NCI-H1930 (cell line): ENCODE results near the gene ACER1.

Experiments
- DNase-seq, 2 experiments: peaks; one replicate each; lab custom pipeline; 2025; lab: John Stamatoyannopoulos, UW

ACER1 gene

DNA sequence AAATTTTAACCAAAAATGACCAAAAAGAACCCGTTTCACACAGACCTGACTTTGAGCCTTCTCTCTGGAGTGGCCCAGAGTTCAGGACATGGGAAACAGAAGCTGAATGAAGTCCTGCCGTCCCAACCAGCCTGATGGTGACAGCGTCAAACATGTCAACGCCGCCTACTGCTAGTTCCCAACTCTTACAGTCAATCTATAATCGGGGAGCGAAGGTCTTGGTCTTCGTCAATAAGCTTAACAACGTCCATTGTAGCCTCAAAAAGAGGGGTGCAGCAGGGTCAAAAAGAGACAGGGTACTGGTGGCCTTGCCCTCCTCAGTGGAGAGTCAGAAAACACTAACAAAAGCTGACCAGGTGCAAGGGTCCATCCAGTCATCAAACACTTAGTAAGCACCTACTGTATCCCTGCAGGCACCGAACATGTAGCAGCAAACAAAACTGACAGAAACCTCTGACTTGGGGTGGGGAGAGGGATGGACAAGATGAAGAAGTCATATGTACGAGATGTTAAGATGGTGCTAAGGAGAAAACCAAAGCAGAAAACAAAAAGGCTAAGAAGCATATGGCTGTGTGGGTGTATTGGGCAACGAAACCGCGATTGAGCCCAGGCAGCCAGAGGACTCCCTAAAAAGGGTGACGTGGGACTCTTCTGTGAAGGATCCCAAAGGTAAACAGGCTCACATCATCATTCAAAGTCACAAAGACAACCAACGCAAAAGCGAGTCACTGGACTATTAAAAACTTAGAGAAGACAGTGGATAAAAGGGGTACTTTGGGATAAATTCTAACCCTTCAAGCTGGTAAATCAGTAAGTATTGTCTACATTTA is 65.6 kb downstream of the ACER1 start:
- no peak for DNase-seq

DNA sequence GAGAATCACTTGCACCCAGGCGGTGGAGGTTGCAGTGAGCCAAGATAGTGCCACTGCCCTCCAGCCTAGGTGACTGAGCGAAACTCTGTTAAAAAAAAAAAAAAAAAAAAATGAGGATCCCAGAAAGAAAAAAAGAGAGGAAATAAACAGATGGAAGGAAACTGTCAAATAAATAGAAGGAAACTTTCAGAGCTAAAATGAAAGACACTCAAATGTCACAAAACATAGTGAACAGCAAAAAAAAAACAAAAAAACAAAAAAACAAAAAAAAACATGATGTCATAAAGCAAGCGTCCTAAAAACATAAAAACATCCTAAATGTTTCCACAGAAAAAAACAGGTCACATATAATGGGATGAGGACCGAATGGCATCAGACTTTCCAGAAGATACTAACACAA is 68.6 kb downstream of the ACER1 start:
- DNase-seq, result no peak

DNA sequence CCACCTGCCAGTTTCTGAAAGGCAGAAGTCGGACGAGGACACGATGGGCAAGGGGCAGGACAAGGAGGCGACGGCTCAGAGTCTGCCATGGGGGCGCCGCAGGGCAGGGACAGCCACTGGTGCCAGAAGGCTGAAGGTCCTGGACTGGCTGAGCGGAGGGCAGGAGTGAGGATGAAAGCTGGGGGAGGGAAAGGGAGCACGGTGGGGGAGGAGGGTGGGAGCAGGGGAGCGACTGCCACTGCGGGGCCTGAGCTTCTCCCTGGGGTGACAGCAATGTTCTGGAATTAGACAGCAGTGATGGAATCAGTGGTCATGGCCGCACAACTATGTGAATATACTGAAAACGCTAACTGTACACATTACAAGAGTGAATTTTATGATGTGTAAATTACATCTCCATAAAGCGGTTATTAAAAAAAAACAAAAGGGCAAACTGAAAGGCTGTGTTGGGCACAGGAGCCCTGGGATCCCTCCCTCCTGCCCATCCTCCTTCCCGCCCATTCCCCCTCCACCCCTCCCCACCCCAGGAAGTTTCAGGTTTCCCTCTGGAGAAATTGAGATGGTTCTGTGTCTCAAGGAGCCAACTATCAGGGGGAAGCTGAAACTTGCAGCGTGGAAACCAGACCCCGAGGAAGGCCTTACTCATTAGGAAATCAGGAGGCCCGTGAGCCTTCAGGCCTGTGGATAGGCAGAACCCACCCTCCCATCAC is 69.5 kb downstream of the ACER1 start:
- DNase-seq, result no peak

DNA sequence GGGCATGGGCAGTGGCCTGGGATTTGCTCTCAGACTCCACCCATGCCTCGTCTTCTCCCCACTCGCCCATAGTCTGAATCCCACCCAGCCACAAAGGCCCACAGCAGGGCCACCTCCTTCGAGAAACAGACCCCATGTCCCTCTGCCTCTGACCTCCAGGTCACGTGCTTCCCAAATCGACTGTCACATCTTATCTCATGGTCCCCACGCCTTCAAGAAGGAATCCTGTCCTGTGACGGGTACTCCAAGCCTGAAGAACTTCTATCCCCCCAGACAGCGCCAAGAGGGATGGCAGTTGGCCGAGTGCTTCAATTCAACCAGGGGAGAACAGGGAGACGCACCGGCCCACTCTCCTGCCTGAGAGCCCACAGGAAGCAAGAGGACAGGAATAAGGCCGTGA is 70.1 kb downstream of the ACER1 start:
- DNase-seq, result no peak

DNA sequence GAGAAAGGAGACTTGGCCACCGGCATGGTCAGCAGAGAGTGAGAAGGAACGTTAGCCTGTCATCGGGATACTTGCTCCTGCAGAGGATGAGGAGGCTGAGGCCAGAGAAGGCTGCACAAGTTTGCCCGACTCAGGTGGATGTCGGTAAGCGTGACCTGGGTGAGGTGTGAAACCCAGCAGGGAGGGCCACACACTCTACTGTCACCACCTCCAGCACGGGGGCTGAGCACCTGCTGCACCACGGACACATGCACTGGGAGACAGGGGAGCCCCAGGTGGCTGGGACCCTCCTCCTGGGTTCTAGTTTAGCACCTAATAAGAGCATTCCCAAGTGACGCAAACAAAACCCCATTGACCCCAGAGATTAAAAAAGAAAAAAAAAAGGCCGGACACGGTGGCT is 70.9 kb downstream of the ACER1 start:
- DNase-seq, result no peak

DNA sequence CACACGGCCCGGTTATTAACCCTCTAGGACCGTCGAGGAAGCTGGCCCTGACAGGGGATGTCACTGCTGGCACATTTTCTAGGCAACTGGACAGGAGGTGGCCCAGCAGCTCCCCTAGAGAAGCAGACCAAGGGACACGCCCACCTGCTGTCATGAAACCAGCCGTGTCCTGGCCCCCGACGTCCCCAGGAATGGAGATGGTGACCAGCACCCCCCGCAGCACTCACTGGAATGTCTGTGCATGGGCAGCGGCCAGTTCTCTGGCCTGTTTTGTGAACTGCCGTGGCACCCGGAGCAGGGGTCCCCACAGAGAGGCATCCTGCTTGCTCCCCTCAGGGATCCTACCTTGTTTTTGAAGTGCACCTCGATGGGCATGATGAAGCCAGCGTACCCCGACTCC is 71.5 kb downstream of the ACER1 start:
- DNase-seq, result no peak

DNA sequence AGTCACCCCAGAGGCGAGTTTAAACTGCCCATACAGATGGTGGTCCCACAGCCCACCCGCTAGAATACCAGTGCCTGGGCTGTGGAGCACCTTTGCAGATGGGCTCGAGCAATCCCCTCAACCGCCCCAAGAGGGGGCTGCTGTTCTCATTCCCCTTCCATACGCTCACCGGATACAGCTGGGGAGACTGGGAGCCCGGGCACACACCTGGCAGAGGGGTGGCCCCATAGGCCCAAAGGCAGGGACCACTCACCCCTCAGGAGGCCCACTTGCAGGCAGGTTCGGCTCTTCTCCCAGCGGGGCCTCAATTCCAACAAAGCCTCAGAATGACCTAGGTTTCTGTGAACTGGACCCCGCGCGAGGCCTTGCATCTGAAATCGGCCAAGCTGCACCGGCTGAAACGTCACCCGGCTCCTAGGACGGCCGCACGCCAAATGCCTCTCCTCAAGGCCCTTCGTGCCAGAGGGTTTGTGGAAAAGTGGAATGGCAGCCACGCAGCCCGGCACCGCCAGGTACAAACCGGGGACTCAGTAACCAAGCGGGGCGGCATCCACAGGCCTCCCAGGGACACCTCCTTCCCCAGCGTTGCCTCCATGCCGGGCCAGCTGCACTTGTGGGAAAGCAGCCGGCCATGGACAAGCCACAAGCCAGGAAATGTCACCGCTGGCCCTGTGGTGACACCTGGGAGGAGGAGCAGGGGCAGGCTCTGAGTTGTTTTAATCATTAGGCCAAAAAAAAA is 72.3 kb downstream of the ACER1 start:
- DNase-seq, result no peak

DNA sequence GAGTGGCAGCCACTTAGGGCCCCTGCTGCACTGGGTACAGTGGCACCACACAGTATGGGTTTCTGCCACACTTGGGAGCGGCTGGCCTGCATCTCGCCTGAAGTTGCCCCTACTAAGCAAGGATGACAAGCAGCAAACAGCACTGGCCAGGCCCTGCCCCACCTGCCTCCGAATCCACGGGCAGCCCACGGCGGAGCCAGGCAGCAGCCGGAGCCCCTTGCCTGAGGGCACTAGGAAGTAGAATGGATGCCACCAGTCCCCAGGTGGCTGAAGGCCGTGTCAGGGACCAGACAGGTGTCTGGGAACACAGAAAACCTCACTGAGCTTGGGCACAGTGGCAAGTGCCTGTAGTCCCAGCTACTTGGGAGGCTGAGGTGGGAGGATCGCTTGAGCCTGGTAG is 73.0 kb downstream of the ACER1 start:
- DNase-seq, result no peak

DNA sequence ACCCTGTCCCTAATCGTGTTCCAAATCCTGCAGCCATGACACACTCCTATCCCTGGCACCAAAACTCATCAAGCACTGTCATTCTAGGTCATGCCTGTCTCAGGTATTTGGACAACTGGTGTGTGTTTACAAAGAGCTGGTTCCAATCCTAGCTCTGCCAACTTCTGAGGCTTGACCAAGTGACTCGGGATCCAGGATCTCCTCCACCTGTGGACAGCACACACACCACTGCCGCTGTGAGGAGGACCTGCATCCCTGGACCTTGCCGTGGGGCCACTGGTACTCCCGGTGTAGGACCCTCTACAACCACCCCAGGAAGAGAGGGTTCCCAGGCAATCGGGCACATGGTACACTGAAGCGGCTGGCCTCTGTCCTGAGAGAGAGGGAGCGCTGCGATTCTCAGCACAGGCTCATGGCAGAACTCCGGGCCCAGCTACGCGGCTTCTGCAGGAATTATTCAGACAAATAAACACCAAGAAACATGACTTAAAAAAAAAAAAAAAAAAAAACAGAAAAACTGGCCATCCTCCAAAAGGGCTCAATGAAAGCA is 74.0 kb downstream of the ACER1 start:
- DNase-seq, result no peak

DNA sequence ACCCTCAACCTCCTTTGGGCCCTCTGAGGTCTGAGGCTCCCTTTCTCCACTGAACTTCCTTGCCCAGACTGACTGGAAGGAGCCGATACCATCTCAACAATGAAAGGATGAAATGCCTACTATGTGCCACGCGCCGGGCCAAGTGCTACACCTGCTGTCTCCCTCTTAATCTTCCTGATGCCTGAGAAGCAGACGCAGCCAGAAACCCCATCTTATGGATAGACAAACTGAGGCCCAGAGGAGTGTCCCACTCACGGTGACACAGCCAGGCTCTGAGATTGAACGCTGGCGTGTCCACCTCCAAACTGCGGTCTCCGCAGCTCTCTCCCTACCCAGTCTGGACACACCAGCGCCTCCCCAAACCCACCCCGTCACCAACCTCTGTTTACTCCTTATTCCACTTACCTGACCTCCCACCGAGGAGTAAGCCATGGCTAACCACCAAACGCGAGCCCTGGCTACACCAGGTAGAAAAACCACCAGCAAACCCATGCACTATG is 74.5 kb downstream of the ACER1 start:
- no peak for DNase-seq
